Glutamatergic neuron (in vitro differentiated cells): ENCODE data around the gene RNPS1. TPM values are rescaled to one million over a fixed set of nuclear protein-coding genes. Genes with fewer than 3 reads are reported as not detected.

ENCODE experiments used
- DNase-seq: peaks from one replicate; pipeline ENCODE4 v3.0.0; 2022
- H3K27ac Mint-ChIP-seq: one replicate; pipeline ENCODE4 v1.8.0; 2020; ENCODE audit warnings: mild to moderate bottlenecking, mixed read lengths, inconsistent platforms; ENCODE audit not compliant: unreplicated experiment
- H3K27me3 Mint-ChIP-seq: one replicate; pipeline ENCODE4 v1.8.0; 2020; ENCODE audit warnings: mild to moderate bottlenecking, moderate library complexity, mixed read lengths, inconsistent platforms; ENCODE audit not compliant: unreplicated experiment
- H3K36me3 Mint-ChIP-seq: one replicate; pipeline ENCODE4 v1.8.0; 2020; ENCODE audit warnings: mild to moderate bottlenecking, mixed read lengths, inconsistent platforms; ENCODE audit not compliant: unreplicated experiment
- H3K4me1 Mint-ChIP-seq: one replicate; pipeline ENCODE4 v1.8.0; 2020; ENCODE audit warnings: mild to moderate bottlenecking, low read depth, mixed read lengths, inconsistent platforms; ENCODE audit not compliant: unreplicated experiment
- H3K4me3 Mint-ChIP-seq: one replicate; pipeline ENCODE4 v1.8.0; 2020; ENCODE audit warnings: mild to moderate bottlenecking, mixed read lengths, inconsistent platforms; ENCODE audit not compliant: unreplicated experiment
- H3K9me3 Mint-ChIP-seq: one replicate; pipeline ENCODE4 v1.8.0; 2020; ENCODE audit warnings: mild to moderate bottlenecking, moderate library complexity, mixed read lengths, inconsistent platforms; ENCODE audit not compliant: unreplicated experiment
- CTCF ChIP-seq: fragments of 200-600 bp; sonication (generic); IDR thresholded peaks from one replicate; pipeline ENCODE4 v1.5.0; 2021; ENCODE audit not compliant: partially characterized antibody, unreplicated experiment
- microRNA-seq: library from miRNA; unstranded; fragments of <30 nt; microRNA quantifications from one replicate; pipeline ENCODE4, GENCODE V29; 2020; ENCODE audit not compliant: unreplicated experiment
- total RNA-seq: library from RNA; stranded (reverse); fragmentation: NEBNext Ultra II Directional; extraction: Animal tissue kit (Norgen Biotek cat#: 25700); gene quantifications from one replicate; pipeline ENCODE4 v1.2.1, GENCODE V29; 2021; ENCODE audit not compliant: unreplicated experiment

Gene RNPS1
- total RNA-seq, 1 donor from 2014 or later: 220 TPM

- Mint-ChIP-seq H3K36me3 (peaks cover 5% of the 10 kb centered on the region), H3K27ac (peak overlapping the region; percentile 4), H3K4me3 (peak overlapping the region; percentile 82), H3K4me1 (peaks cover 8% of the 10 kb centered on the region), H3K27me3 (peaks cover 16% of the 10 kb centered on the region), H3K9me3 (peaks cover 15% of the 10 kb centered on the region)
- no peak for TF ChIP-seq CTCF
- DNase-seq: no peak
Measured at GRCh38 chr16:2204416-2205103, 63.4 kb downstream of the RNPS1 start.

Small RNAs within 50 kb of the gene (microRNA-seq; reads per million reads assigned to microRNA genes)
- gene MIR3677 (1.8 reads per million, percentile 9 among the genes with 10 or more reads in this experiment), gene MIR4717 (not detected)

Other genes with a start within 250 kb of the RNPS1 start
- 0.91 TPM for gene NPW, start 248.3 kb downstream of the RNPS1 start, total RNA-seq
- 22.3 TPM for gene NHERF2, start 241.2 kb downstream of the RNPS1 start, total RNA-seq
- 194 TPM for gene NTHL1, start 220.3 kb downstream of the RNPS1 start, total RNA-seq
- 215 TPM for gene TSC2, start 220.1 kb downstream of the RNPS1 start, total RNA-seq
- gene PKD1, start 132.2 kb downstream of the RNPS1 start, total RNA-seq: 628 TPM
- gene RAB26, start 119.5 kb downstream of the RNPS1 start, total RNA-seq: 292 TPM
- 74.8 TPM for gene TRAF7, start 112.3 kb downstream of the RNPS1 start, total RNA-seq
- gene CASKIN1, start 71.5 kb downstream of the RNPS1 start, total RNA-seq: 31.6 TPM
- 57.9 TPM for gene MLST8, start 62.7 kb downstream of the RNPS1 start, total RNA-seq
- gene BRICD5, start 57.3 kb downstream of the RNPS1 start, total RNA-seq: 30.2 TPM
- gene PGP, start 53.3 kb downstream of the RNPS1 start, total RNA-seq: 33.9 TPM
- 53.4 TPM for gene E4F1, start 44.5 kb downstream of the RNPS1 start, total RNA-seq
- gene DNASE1L2, start 31.7 kb downstream of the RNPS1 start, total RNA-seq: 3.4 TPM
- 50.9 TPM for gene ECI1, start 16.5 kb downstream of the RNPS1 start, total RNA-seq
- 110 TPM for gene ABCA3, start 72.6 kb upstream of the RNPS1 start, total RNA-seq
- gene CCNF, start 161.3 kb upstream of the RNPS1 start, total RNA-seq: 26.4 TPM
- gene TEDC2, start 192.0 kb upstream of the RNPS1 start, total RNA-seq: 21.1 TPM
- gene NTN3, start 203.2 kb upstream of the RNPS1 start, total RNA-seq: 5.4 TPM
- gene TBC1D24, start 207.0 kb upstream of the RNPS1 start, total RNA-seq: 58.4 TPM
- 274 TPM for gene ATP6V0C, start 245.8 kb upstream of the RNPS1 start, total RNA-seq